Measurements from ENCODE around the gene STIL. TPM values are rescaled to one million over a fixed set of nuclear protein-coding genes. Genes with fewer than 3 reads are reported as not detected.

Gene STIL
- total RNA-seq, 1 experiment from 2014 or later: 42.0 TPM

DNA sequence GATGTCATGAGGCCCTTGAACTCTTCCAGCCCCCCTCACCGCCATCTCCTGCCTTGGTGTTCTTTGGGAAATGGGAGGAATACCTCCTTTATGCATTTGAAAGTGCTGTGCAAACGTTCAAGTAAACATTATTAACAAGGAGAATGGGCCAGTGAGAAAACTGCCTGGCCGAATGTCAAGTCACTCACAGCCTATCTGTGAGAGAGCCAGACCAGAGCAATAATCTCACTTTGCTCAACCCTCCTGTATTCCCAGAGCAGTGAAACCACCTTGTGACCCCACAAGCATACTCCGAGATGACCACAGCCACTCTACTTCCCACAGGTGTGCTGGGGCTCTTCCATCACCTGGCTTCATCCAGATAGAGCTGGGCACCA, 87.1 kb downstream of the STIL start:
- Histone ChIP-seq H3K27ac (no peak overlapping the region), H3K4me3 (no peak overlapping the region), H3K9me3 (replicated peaks) (no peaks in the 10 kb centered on the region; the same call in 1 of the 2 replicates), H3K27me3 (replicated peaks) (peaks cover 82% of the 10 kb centered on the region), H3K4me1 (replicated peaks) (peaks cover 10% of the 10 kb centered on the region), H3K36me3 (no peaks in the 10 kb centered on the region)
- DNase-seq (ENCODE audit: low read depth in 1 of 2, low spot score in 2 of 2): no peak

- Histone ChIP-seq H3K27ac (no peak overlapping the region), H3K36me3 (no peaks in the 10 kb centered on the region), H3K9me3 (replicated peaks) (no peaks in the 10 kb centered on the region; the same call in 1 of the 2 replicates), H3K4me3 (no peak overlapping the region), H3K4me1 (replicated peaks) (peaks cover 5% of the 10 kb centered on the region), H3K27me3 (replicated peaks) (peaks cover 76% of the 10 kb centered on the region)
- DNase-seq (ENCODE audit: low read depth in 1 of 2, low spot score in 2 of 2): no peak
Observed at GRCh38 chr1:47226121-47226838, 87.7 kb downstream of the STIL start.

- DNase-seq (ENCODE audit: low read depth in 1 of 2, low spot score in 2 of 2): no peak
- H3K36me3 ChIP-seq: no peaks in the 10 kb centered on the region
- H3K27me3 ChIP-seq (replicated peaks): peaks cover 72% of the 10 kb centered on the region
- no peaks in the 10 kb centered on the region; the same call in 1 of the 2 replicates for H3K9me3 ChIP-seq (replicated peaks)
- H3K4me1 ChIP-seq (replicated peaks): peaks cover 5% of the 10 kb centered on the region
- no peak overlapping the region for H3K27ac ChIP-seq
- H3K4me3 ChIP-seq: 0 out of 2 replicates have a peak overlapping the region, but pooled peaks have one; percentile 12
Observed at GRCh38 chr1:47225430-47226100, 88.4 kb downstream of the STIL start.

- DNase-seq (ENCODE audit: low read depth in 1 of 2, low spot score in 2 of 2): no peak
- H3K4me1 ChIP-seq (replicated peaks): peaks cover 5% of the 10 kb centered on the region
- no peak overlapping the region for H3K27ac ChIP-seq
- no peaks in the 10 kb centered on the region for H3K9me3 ChIP-seq (replicated peaks)
- no peaks in the 10 kb centered on the region for H3K36me3 ChIP-seq
- H3K27me3 ChIP-seq (replicated peaks): peaks cover 70% of the 10 kb centered on the region
- H3K4me3 ChIP-seq: no peak overlapping the region
Observed at GRCh38 chr1:47224676-47225399, 89.1 kb downstream of the STIL start.

DNA sequence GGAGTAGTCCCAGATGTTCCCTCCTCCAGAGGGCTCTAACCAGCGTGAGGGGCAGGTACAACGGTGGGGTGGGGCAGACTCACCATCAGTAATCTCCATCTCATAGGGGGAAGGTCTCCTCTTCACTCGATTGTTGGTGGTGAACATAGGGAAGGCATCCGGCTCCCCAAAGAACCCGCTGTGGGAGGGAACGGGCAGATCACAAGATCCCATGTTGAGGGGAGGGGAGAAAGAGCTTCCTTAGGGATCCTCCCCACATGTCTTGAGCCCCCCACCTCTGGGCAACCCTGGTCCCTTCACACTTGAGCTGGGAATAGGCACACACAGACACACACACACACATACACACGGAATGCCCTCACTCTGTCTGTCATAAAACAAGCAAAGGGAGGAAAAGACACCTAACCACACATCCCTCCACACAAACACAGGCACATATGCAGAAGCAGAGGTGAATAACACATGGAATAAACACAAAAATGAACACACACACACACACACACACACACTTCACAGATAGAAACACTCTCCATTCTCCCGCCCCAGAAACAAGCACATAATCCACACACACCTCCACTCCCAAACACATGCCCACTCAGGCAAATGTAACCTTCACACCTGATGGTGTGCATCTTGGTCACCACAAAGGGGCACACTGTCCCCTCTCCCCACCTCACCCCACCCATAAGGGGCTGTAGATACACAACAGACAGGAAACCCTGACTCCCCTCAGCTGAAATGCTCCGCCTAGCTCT, 89.8 kb downstream of the STIL start:
- Histone ChIP-seq H3K4me1 (replicated peaks) (peaks cover 5% of the 10 kb centered on the region), H3K27me3 (replicated peaks) (peaks cover 63% of the 10 kb centered on the region), H3K27ac (no peak overlapping the region), H3K9me3 (replicated peaks) (no peaks in the 10 kb centered on the region), H3K36me3 (no peaks in the 10 kb centered on the region), H3K4me3 (no peak overlapping the region)
- DNase-seq (ENCODE audit: low read depth in 1 of 2, low spot score in 2 of 2): no peak

DNA sequence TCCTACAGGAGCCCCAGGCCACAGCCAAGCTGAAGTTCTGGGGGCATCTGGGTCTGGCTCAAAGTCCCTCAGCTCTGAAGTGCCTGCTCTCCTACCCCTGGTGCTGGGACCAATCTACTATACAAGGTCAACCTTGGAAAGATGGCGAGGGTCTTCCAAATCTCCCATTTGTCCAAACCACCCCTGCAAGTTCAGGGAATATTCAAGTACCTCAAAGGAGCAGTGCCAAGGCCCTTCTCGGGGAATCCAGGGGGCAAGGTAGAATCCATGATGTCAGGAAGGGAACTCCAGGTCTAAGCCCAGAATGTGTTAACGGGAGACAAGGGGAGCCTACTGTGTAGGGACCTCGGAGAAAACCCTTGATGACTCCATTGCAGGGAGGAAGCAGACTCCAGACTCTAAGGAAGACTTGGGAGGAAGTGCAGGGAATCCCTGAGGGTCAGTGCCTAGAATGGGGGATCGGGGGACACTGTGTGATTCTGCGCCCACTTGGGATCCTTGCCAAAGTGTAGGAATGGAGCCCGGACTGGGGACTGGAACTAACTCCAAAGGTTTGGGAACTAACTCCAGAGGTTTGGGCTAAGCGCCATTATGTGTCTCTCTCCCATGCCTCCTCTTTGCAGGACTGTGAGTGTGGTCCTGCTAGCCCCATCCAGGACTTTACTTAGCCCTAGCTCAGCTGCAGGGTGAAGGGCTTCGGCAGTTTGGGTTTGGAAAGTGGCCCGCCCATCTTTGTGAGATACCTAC, 90.6 kb downstream of the STIL start:
- Histone ChIP-seq H3K27me3 (replicated peaks) (peaks cover 62% of the 10 kb centered on the region), H3K4me3 (no peak overlapping the region), H3K9me3 (replicated peaks) (no peaks in the 10 kb centered on the region), H3K36me3 (no peaks in the 10 kb centered on the region), H3K27ac (no peak overlapping the region), H3K4me1 (replicated peaks) (peaks cover 5% of the 10 kb centered on the region)
- DNase-seq (ENCODE audit: low read depth in 1 of 2, low spot score in 2 of 2): no peak

DNA sequence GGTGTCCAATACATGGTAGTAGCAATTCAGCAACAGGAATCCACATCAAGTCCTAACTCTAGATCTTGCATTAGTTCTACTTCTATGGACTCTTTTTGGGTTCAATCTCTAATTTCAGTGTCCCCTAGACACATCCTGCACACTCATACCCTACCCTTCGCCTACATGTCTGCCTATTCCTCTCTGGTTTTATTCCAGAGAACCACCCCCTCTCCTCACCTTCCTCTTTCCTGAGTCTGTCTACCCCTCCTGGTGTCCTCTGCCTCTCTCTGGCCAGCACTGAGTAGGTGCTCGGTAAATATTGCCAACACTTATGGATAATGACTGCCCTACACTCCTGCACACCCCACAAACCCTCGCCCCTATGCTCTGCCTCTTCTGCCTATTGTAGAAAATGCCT, 91.5 kb downstream of the STIL start:
- Histone ChIP-seq H3K27me3 (replicated peaks) (peaks cover 55% of the 10 kb centered on the region), H3K36me3 (no peaks in the 10 kb centered on the region), H3K4me1 (replicated peaks) (peaks cover 5% of the 10 kb centered on the region), H3K4me3 (no peak overlapping the region), H3K9me3 (replicated peaks) (no peaks in the 10 kb centered on the region), H3K27ac (no peak overlapping the region)
- no peak for DNase-seq (ENCODE audit: low read depth in 1 of 2, low spot score in 2 of 2)

DNA sequence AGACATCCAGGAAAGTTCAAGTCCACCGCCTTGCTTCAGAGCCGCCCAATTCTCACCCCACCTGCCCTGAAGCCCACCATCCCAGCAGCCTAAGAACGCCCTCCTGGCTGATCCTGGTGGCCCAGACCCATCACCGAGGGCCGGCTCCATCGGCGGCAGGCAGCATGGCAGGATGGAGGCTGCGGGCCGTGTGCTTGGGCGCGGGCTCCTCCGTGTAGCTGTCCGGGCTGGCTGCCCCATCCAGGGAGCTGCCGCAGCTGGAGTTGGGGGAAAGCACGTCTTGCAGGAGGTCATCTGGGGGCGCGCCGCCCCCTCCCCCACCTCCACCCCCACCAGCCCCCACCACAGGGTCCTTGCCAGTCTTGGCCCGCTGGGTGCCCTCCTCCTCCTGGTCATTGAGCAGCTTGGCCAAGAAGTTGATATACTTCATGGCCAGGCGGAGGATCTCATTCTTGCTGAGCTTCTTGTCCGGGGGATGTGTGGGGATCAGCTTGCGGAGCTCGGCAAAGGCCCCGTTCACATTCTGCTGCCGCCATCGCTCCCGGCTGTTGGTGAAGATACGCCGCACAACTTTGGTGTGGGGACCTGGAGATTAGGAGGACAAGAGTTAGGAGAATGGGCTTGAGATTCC, 94.2 kb downstream of the STIL start:
- DNase-seq (ENCODE audit: low read depth in 1 of 2, low spot score in 2 of 2): no peak
- H3K9me3 ChIP-seq (replicated peaks): no peaks in the 10 kb centered on the region

GRCh38 chr1:47219001-47219400, 94.9 kb downstream of the STIL start:
- H3K36me3 ChIP-seq: no peaks in the 10 kb centered on the region
- peaks cover 22% of the 10 kb centered on the region for H3K27me3 ChIP-seq (replicated peaks)
- H3K4me3 ChIP-seq: no peak overlapping the region
- H3K4me1 ChIP-seq (replicated peaks): no peaks in the 10 kb centered on the region
- no peaks in the 10 kb centered on the region for H3K9me3 ChIP-seq (replicated peaks)
- DNase-seq (ENCODE audit: low read depth in 1 of 2, low spot score in 2 of 2): no peak
- no peak overlapping the region for H3K27ac ChIP-seq

More for the DNA sequence above, 94.2 kb downstream of the STIL start:
- no peaks in the 10 kb centered on the region for H3K36me3 ChIP-seq
- H3K27me3 ChIP-seq (replicated peaks): peaks cover 29% of the 10 kb centered on the region
- no peak overlapping the region for H3K4me3 ChIP-seq
- no peak overlapping the region for H3K27ac ChIP-seq
- no peaks in the 10 kb centered on the region for H3K4me1 ChIP-seq (replicated peaks)

- no peak overlapping the region for H3K27ac ChIP-seq
- no peak for DNase-seq (ENCODE audit: low read depth in 1 of 2, low spot score in 2 of 2)
- H3K36me3 ChIP-seq: no peaks in the 10 kb centered on the region
- H3K27me3 ChIP-seq (replicated peaks): peaks cover 7% of the 10 kb centered on the region; the same call in 1 of the 2 replicates
- H3K9me3 ChIP-seq (replicated peaks): no peaks in the 10 kb centered on the region
- no peaks in the 10 kb centered on the region for H3K4me1 ChIP-seq (replicated peaks)
- H3K4me3 ChIP-seq: no peak overlapping the region
Observed at GRCh38 chr1:47216278-47217059, 97.5 kb downstream of the STIL start.

DNA sequence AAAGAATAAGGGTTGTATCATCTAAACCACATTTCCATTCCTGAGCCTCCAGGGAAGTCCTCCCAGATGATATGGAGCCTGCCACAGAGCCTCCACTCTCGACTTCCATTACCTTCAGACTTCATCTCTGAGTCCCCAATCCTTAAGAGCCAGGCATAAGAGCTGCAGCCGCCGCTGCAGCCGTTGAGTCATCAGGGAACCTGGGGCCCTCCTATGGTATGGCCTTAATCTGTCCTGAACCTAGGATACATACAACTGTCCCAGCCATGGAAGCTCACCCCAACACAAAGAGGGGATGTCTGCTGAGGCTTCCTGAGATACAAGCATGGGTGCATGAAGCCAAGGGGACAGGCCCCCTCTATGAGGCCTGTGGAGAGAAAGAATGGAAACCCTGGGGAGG, 98.2 kb downstream of the STIL start:
- Histone ChIP-seq H3K36me3 (no peaks in the 10 kb centered on the region), H3K27me3 (replicated peaks) (peaks cover 7% of the 10 kb centered on the region; the same call in 1 of the 2 replicates), H3K4me1 (replicated peaks) (0 out of 2 replicates have a peak, but pooled peaks cover 3% of the 10 kb centered on the region), H3K27ac (no peak overlapping the region), H3K4me3 (no peak overlapping the region), H3K9me3 (replicated peaks) (no peaks in the 10 kb centered on the region)
- DNase-seq (ENCODE audit: low read depth in 1 of 2, low spot score in 2 of 2): no peak

GRCh38 chr1:47214549-47214948, 99.4 kb downstream of the STIL start:
- Histone ChIP-seq H3K9me3 (replicated peaks) (no peaks in the 10 kb centered on the region), H3K27me3 (replicated peaks) (no peaks in the 10 kb centered on the region), H3K36me3 (no peaks in the 10 kb centered on the region), H3K27ac (no peak overlapping the region), H3K4me3 (no peak overlapping the region), H3K4me1 (replicated peaks) (0 out of 2 replicates have a peak, but pooled peaks cover 6% of the 10 kb centered on the region)
- DNase-seq (ENCODE audit: low read depth in 1 of 2, low spot score in 2 of 2): no peak

Measured in SJSA1 (cell line).